ENCODE measurements around the gene CCDC39.

Gene CCDC39

GRCh38 chr3:180679178-180680096 lies at the start of gene CCDC39:
CCDC39 (minus strand) TSS chr3:180679489; CDS start chr3:180679380, 109 bp downstream.
- DNase-seq: peak; percentile 63 to 86

DNA sequence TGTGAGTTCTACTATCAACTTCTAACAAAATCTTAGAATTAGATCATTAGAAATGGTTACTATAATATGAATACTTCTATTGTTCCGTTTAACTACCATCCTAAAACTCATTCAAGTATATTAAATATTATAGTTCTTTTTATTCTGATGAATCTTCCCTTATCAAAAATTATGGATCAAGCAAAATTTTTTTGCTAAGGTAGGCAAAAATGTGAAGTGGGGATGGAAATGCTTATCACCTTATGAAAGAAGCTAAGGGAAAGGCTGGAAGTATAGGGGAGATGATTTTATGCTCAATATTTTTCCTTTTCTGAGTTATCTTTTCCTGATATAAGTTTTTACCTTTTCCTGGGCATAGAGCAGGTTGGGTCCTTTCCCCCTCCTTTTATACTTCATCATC lies 40.7 kb upstream of the CCDC39 start:
- DNase-seq: no peak

- DNase-seq: no peak
These were observed 28.6 kb upstream of the CCDC39 start for GRCh38 chr3:180707896-180708295.

DNA sequence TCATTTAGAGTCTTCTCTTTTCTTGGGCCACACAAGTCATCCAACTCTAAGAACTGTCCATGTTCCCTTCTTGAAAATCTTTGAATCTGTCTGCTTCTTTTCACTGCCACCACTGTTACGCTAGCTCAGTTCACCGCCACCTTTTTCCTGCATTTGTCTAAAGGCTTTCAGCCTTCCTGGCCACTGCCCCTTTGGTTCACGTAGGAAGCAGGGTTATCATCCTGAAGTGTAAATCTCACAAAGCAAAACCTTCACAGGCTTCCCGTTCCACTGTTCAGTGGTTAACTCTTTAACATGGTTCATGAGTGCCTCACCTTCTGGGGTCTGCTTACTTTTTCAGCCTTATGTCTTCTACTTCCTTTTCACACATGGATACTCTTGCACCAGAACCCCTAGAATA lies 26.3 kb upstream of the CCDC39 start:
- no peak for DNase-seq

DNA sequence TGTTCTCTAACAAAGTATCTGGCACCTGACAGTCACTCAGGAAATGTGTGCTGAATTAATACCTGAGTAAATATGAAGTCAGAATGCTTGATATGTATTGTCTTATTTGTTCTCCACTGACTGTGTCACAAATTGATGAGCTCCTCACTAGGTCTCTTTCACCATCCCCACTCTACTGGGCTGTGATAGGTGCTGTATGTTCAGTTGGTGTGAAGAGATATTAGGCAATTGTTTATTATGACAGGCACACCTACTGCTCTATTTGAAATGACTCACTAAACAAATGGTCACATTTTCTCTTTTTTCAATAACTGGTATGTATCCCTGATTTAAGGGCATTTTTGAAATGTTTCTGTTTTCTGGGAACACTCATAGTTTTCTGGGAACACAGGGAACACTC lies 25.2 kb upstream of the CCDC39 start:
- no peak for DNase-seq

GRCh38 chr3:180700941-180701340 lies 21.7 kb upstream of the CCDC39 start:
- DNase-seq: no peak

- no peak for DNase-seq
These were observed 19.5 kb upstream of the CCDC39 start for GRCh38 chr3:180698760-180699270.

DNA sequence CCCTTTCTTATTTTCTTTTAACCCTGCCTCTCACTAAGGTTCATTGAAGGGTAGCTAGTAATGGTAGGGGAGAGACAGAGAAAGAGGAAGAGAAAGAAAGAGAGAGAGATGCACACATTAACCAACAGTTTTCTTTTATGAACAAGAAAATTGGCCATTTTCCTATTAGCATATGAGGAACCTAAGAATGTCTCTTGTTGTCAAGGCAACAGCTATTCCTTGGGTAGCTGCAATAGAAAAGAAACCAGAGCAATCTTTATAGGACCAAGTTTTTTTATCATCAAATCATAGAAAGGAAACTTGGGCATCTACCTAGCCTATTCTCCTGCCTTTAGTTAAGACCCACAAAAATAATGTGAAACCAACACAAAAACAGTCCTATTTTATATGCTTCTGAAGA lies 15.0 kb upstream of the CCDC39 start:
- no peak for DNase-seq

- no peak for DNase-seq
These were observed 14.4 kb upstream of the CCDC39 start for GRCh38 chr3:180693656-180694055.

DNA sequence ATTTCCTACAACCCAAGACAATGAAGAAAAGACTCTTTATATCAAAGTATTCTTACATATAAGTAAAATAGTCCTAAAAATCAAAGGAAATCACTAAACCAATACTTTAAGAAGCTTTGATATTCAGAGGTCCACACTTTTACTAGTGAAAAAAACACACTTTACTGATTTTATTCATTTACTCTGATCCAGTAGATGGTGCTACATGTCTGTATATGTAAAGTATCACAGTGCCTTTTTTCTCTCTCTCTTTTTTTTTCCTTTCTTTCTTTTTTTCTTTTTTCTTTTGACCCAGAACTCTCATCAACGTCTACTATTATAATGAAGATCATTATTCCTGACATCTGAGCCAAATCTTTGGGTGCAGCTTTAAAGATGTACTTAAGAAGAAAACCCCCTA lies 10.8 kb upstream of the CCDC39 start:
- DNase-seq: no peak

GRCh38 chr3:180684807-180685206 lies 5.5 kb upstream of the CCDC39 start:
- no peak for DNase-seq

DNA sequence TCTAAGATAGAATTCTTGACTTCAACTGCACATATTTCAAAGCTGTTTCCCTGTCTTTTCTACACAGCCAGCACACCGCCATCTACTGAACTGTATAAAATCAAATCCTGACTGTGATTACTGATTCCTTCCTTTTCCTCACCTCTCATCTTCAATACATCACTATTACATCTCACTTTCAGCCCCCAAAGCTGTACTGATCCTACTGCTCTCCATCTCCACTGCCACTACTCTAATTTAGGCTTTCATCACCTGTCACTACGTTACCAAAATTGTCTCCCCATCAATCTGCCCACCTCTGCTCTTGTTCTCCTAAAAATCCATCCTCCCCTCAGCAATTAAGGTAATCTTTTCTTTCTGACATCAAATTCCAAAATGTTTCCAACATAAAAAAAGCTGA lies 4.5 kb upstream of the CCDC39 start:
- no peak for DNase-seq

- DNase-seq: peak; percentile 29 to 69
These were observed 775 bp upstream of the CCDC39 start for GRCh38 chr3:180680097-180680430.

- no peak for DNase-seq
These were observed 1.1 kb downstream of the CCDC39 start for GRCh38 chr3:180678231-180678630.

DNA sequence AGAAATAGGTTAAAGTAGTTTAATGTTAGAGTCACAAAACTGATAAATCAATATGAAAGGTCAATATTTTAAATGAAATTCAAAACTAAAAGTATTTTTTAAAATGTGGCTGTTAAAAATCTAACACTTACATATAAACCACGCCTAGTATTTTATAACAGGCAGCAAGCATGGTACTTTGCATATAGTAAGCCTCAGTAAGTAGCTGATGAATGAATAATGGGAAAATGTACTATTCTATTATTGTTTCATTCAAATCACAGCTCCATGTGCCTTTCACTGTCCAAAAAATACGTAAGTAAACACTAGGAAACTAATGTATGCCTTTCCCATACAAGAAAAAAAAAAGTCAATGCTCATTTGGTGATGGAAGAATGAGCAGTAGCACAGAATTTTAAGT lies 17.8 kb downstream of the CCDC39 start:
- no peak for DNase-seq

DNA sequence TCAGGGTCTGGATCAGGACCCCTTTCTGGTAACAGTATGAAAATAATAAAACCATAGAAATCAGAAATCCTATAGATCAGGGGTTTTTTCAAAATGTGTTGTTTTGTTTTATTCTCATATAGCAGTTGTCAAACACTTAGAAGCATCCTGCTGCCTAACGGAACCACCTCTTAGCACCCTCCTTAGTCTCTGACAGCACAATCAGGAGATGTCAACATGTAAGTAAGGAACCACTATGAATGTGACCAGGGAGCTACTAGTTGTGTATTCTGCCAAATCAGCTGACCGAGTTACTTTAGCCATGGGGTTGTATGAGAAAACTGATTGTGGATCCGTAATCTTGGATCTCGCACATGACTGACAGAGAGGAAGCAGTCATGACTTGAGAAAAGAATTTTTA lies 22.2 kb downstream of the CCDC39 start:
- DNase-seq: no peak

GRCh38 chr3:180656406-180656805 lies 22.9 kb downstream of the CCDC39 start:
- DNase-seq: no peak

DNA sequence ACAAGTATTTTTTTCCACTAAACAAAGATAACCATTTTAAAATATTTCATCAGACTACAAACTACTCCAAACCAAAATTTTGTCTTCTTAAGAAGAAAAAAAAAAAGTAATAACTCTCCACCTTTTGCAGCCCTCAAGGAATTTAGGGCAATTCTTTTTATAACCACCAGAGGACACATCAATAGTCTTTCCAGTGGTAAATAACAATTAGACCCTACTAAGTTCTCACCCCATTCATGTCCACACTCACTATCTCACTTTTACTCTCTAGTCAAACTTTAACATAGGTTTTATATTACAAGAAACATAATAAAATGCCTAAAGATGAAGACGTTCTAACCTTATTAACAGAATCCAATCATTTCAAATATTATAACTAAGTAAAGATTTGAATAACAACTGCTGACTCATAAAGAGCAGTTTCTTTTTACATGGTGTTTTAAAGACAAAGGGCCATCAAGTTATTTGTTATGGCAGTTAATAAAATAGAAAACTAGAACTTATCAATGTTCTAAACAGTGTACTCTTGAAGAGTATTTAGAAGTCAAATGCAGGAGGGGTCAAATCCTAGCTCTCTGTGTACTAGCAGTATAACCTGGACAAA lies 33.0 kb downstream of the CCDC39 start:
- no peak for DNase-seq

DNA sequence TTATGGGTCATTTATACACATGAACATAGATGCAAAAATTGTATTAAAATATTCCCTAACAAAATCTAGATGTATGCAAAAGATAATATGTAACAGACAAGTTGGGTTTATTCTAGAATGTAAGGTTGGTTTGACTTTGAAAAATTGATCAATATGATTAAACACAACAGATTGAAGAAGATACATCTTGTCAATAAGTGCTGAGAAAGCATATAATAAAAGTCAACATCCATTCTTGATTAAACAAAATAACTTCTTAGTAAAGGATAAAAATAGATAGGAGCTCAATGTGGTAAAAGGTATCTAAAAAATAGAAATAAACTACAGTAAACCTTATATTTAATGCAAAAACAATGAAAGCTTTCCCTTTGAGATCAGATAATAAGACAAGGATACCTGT lies 38.3 kb downstream of the CCDC39 start:
- DNase-seq: no peak

- no peak for DNase-seq
These were observed 45.6 kb downstream of the CCDC39 start for GRCh38 chr3:180633722-180634121.

GRCh38 chr3:180631317-180631716 lies 48.0 kb downstream of the CCDC39 start:
- peak in 1 of 2 experiments; percentile 3 for DNase-seq

DNA sequence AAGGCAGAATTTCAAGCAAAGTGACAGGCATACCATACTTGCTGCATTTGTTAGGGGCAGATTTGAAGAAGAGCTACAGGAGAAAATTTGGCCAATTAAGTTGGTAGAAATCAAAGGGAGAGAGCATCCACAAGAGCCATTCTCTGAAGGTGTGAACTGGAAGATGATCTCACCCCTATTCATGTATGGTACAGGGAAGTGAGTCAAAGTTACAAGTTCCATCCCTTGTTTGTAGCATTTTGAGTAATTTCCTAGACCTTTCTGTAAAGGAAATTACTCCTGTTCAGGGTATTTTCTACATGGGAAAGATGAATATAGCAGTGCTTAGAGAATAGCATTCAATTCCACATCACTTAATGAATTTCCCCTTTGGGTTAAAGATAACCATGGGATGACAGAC lies 48.9 kb downstream of the CCDC39 start:
- no peak for DNase-seq

GRCh38 chr3:180626844-180627243 lies 52.4 kb downstream of the CCDC39 start:
- DNase-seq: no peak

DNA sequence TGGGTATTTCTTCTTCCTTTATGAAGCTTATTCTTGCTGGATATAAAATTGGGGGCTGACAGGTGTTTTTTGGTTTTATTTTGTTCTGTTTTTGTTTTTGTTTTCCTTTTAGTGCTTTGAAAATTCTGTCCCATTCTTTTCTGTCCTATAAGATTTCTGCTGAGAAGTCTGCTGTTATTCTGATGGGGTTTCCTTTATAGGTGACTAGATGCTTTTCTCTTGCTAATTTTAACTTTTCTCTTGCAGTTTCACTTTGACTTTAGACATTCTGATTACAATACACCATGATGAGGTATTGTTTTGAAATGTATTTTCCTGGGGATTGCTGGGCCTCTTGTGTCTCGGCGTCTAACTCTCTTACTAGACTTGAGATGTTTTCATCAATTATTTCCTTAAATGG lies 54.6 kb downstream of the CCDC39 start:
- DNase-seq: no peak

Measured in NCI-H526 (cell line).